Mesothelial cell of epicardium (in vitro differentiated cells): ENCODE results near the gene ASB7. TPM values are rescaled to one million over a fixed set of nuclear protein-coding genes. Genes with fewer than 3 reads are reported as not detected.

Experiments
- DNase-seq, 2 experiments: peaks; one replicate each; pipeline ENCODE4 v3.0.0; 2021; ENCODE audit warnings: low spot score in 2 of 2; ENCODE audit not compliant: unreplicated experiment in 2 of 2
- H3K27ac Mint-ChIP-seq: 2 replicates; pipeline ENCODE4 v1.8.0; 2021; ENCODE audit warnings: mixed read lengths
- H3K27me3 Mint-ChIP-seq: 2 replicates; pipeline ENCODE4 v1.8.0; 2021; ENCODE audit warnings: low read depth, mixed read lengths
- H3K36me3 Mint-ChIP-seq: 2 replicates; pipeline ENCODE4 v1.8.0; 2021; ENCODE audit warnings: mixed read lengths
- H3K4me1 Mint-ChIP-seq: 2 replicates; pipeline ENCODE4 v1.8.0; 2021; ENCODE audit warnings: mixed read lengths
- H3K4me3 Mint-ChIP-seq: 2 replicates; pipeline ENCODE4 v1.8.0; 2021; ENCODE audit warnings: mild to moderate bottlenecking, moderate library complexity, mixed read lengths
- H3K9me3 Mint-ChIP-seq: 2 replicates; pipeline ENCODE4 v1.8.0; 2021; ENCODE audit warnings: mixed read lengths
- CTCF ChIP-seq: fragments of 200-600 bp; sonication (generic); IDR thresholded peaks from one replicate; pipeline ENCODE4 v1.5.0; 2021; ENCODE audit warnings: antibody characterized with exemption; ENCODE audit not compliant: unreplicated experiment
- total RNA-seq: library from RNA; stranded (reverse); gene quantifications from 3 replicates; pipeline ENCODE4 v1.2.1, GENCODE V29; 2021

ASB7 gene
- total RNA-seq, 1 donor from 2014 or later: 15.5 TPM

GRCh38 chr15:100565591-100565990 lies 36.8 kb upstream of the ASB7 start:
- no peaks in the 10 kb centered on the region for H3K4me1 Mint-ChIP-seq
- H3K27ac Mint-ChIP-seq: no peak overlapping the region
- no peak overlapping the region for H3K4me3 Mint-ChIP-seq
- DNase-seq: no peak
- H3K36me3 Mint-ChIP-seq: peaks cover 12% of the 10 kb centered on the region
- H3K9me3 Mint-ChIP-seq: no peaks in the 10 kb centered on the region
- no peaks in the 10 kb centered on the region for H3K27me3 Mint-ChIP-seq
- TF ChIP-seq CTCF: no peak

GRCh38 chr15:100566850-100567628 lies 35.4 kb upstream of the ASB7 start:
- no peak for DNase-seq
- no peak for TF ChIP-seq CTCF
- Mint-ChIP-seq H3K9me3 (no peaks in the 10 kb centered on the region), H3K4me1 (no peaks in the 10 kb centered on the region), H3K27me3 (no peaks in the 10 kb centered on the region), H3K27ac (no peak overlapping the region), H3K36me3 (peaks cover 12% of the 10 kb centered on the region), H3K4me3 (no peak overlapping the region)

GRCh38 chr15:100569391-100569790 lies 33.0 kb upstream of the ASB7 start:
- Mint-ChIP-seq H3K4me3 (no peak overlapping the region), H3K27ac (peak overlapping the region; percentile 52), H3K36me3 (peaks cover 14% of the 10 kb centered on the region), H3K27me3 (no peaks in the 10 kb centered on the region), H3K9me3 (no peaks in the 10 kb centered on the region), H3K4me1 (no peaks in the 10 kb centered on the region)
- TF ChIP-seq CTCF: no peak
- DNase-seq: no peak

- Mint-ChIP-seq H3K4me1 (no peaks in the 10 kb centered on the region), H3K36me3 (peaks cover 14% of the 10 kb centered on the region), H3K9me3 (no peaks in the 10 kb centered on the region), H3K27me3 (no peaks in the 10 kb centered on the region), H3K27ac (no peak overlapping the region), H3K4me3 (no peak overlapping the region)
- TF ChIP-seq CTCF: no peak
- no peak for DNase-seq
Observed at GRCh38 chr15:100570275-100570674, 32.1 kb upstream of the ASB7 start.

- DNase-seq: no peak
- no peak overlapping the region for H3K27ac Mint-ChIP-seq
- H3K27me3 Mint-ChIP-seq: no peaks in the 10 kb centered on the region
- TF ChIP-seq CTCF: no peak
- peaks cover 14% of the 10 kb centered on the region for H3K36me3 Mint-ChIP-seq
- H3K4me1 Mint-ChIP-seq: no peaks in the 10 kb centered on the region
- H3K4me3 Mint-ChIP-seq: no peak overlapping the region
- H3K9me3 Mint-ChIP-seq: no peaks in the 10 kb centered on the region
Observed at GRCh38 chr15:100570735-100571313, 31.6 kb upstream of the ASB7 start.
